Transverse colon (tissue), 3 donors: ENCODE results near the gene AQR.

Source experiments
- POLR2A ChIP-seq: fragments of 450-650 bp; IDR thresholded peaks from one replicate; pipeline ENCODE4 v1.6.1; 2016; ENCODE audit warnings: antibody characterized with exemption, mild to moderate bottlenecking, moderate library complexity
- TF ChIP-seq, protein P1 (sequence below), 5 experiments: fragments of 200-600 bp in 3 of 5; fragments of 450-650 bp in 2 of 5; sonication (generic) in 3 of 5; IDR thresholded peaks; 1 replicate in 2 of 5; 2 replicates in 3 of 5; pipeline ENCODE4 v1.5.1; 2016 to 2017; ENCODE audit warnings: antibody characterized with exemption in 5 of 5, inconsistent platforms in 3 of 5, mild to moderate bottlenecking in 2 of 5, moderate library complexity in 1 of 5

- TF ChIP-seq, protein P1, sequence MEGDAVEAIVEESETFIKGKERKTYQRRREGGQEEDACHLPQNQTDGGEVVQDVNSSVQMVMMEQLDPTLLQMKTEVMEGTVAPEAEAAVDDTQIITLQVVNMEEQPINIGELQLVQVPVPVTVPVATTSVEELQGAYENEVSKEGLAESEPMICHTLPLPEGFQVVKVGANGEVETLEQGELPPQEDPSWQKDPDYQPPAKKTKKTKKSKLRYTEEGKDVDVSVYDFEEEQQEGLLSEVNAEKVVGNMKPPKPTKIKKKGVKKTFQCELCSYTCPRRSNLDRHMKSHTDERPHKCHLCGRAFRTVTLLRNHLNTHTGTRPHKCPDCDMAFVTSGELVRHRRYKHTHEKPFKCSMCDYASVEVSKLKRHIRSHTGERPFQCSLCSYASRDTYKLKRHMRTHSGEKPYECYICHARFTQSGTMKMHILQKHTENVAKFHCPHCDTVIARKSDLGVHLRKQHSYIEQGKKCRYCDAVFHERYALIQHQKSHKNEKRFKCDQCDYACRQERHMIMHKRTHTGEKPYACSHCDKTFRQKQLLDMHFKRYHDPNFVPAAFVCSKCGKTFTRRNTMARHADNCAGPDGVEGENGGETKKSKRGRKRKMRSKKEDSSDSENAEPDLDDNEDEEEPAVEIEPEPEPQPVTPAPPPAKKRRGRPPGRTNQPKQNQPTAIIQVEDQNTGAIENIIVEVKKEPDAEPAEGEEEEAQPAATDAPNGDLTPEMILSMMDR (IDR thresholded peaks at IDR 0.05) = no peak
- no peak for TF ChIP-seq POLR2A
These were observed 164.8 kb downstream of the AQR start for GRCh38 chr15:34804776-34805175.
